Measurements from ENCODE around the gene GAREM2.

GAREM2 gene

GRCh38 chr2:26128176-26128575 is 44.7 kb upstream of the GAREM2 start:
- H3K4me1 ChIP-seq (ENCODE audit: control insufficient read depth, low read length) = peaks cover 6% of the 10 kb centered on the region
- H3K9me2 ChIP-seq (replicated peaks; ENCODE audit: control insufficient read depth, low read length) = no peaks in the 10 kb centered on the region
- H3F3A ChIP-seq (ENCODE audit: control insufficient read depth, insufficient read depth) = no peaks in the 10 kb centered on the region; the same call in 1 of the 2 replicates
- H3K27ac ChIP-seq (ENCODE audit: low read depth, low read length) = no peak overlapping the region
- H3K4me3 ChIP-seq (ENCODE audit: low read length) = no peak overlapping the region
- H3K79me2 ChIP-seq (ENCODE audit: control insufficient read depth, low read length) = peaks cover 9% of the 10 kb centered on the region; the same call in 1 of the 2 replicates
- peaks cover 8% of the 10 kb centered on the region for H4K20me1 ChIP-seq (ENCODE audit: control insufficient read depth, insufficient read depth, low read depth, low read length)
- H3K27me3 ChIP-seq (ENCODE audit: control insufficient read depth, low read length) = no peaks in the 10 kb centered on the region
- no peak overlapping the region for H3K4me2 ChIP-seq (ENCODE audit: low read length)
- no peak for TF ChIP-seq EZH2phosphoT487 (IDR thresholded peaks at IDR 0.05; ENCODE audit: borderline replicate concordance, low read length)
- TF ChIP-seq, protein P1, sequence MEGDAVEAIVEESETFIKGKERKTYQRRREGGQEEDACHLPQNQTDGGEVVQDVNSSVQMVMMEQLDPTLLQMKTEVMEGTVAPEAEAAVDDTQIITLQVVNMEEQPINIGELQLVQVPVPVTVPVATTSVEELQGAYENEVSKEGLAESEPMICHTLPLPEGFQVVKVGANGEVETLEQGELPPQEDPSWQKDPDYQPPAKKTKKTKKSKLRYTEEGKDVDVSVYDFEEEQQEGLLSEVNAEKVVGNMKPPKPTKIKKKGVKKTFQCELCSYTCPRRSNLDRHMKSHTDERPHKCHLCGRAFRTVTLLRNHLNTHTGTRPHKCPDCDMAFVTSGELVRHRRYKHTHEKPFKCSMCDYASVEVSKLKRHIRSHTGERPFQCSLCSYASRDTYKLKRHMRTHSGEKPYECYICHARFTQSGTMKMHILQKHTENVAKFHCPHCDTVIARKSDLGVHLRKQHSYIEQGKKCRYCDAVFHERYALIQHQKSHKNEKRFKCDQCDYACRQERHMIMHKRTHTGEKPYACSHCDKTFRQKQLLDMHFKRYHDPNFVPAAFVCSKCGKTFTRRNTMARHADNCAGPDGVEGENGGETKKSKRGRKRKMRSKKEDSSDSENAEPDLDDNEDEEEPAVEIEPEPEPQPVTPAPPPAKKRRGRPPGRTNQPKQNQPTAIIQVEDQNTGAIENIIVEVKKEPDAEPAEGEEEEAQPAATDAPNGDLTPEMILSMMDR (IDR thresholded peaks at IDR 0.05; ENCODE audit: low read depth, low read length, poor library complexity, severe bottlenecking) = no peak
- no peaks in the 10 kb centered on the region for H3K9me3 ChIP-seq (ENCODE audit: control insufficient read depth, insufficient read depth, low read length)
- peaks cover 42% of the 10 kb centered on the region for H3K36me3 ChIP-seq (ENCODE audit: control insufficient read depth, low read length)

DNA sequence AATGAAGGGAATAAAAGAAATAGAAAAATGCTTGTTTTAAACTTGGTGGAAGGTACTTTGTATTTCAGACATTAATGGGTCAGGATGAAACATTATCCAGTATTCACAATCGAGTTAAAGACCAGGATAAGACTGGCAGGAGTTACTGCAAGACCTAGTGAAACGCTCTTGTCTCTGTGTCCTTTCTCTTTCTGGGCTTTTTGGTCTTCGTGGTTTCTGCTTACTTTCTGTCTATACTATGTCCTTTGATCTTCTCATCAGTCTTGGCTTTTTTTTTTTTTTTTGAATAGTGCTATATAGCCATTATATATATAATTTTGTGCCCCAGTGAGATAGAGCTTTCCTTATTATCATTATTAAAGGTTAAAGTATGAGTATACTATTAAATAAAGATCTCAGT is 42.1 kb upstream of the GAREM2 start:
- H3K4me1 ChIP-seq (ENCODE audit: control insufficient read depth, low read length) = no peaks in the 10 kb centered on the region
- H3K36me3 ChIP-seq (ENCODE audit: control insufficient read depth, low read length) = peaks cover 47% of the 10 kb centered on the region
- no peaks in the 10 kb centered on the region for H3K9me3 ChIP-seq (ENCODE audit: control insufficient read depth, insufficient read depth, low read length)
- H3K27me3 ChIP-seq (ENCODE audit: control insufficient read depth, low read length) = no peaks in the 10 kb centered on the region
- no peaks in the 10 kb centered on the region for H3K79me2 ChIP-seq (ENCODE audit: control insufficient read depth, low read length)
- no peaks in the 10 kb centered on the region for H3F3A ChIP-seq (ENCODE audit: control insufficient read depth, insufficient read depth)
- H4K20me1 ChIP-seq (ENCODE audit: control insufficient read depth, insufficient read depth, low read depth, low read length) = no peaks in the 10 kb centered on the region
- H3K27ac ChIP-seq (ENCODE audit: low read depth, low read length) = no peak overlapping the region
- no peak overlapping the region for H3K4me2 ChIP-seq (ENCODE audit: low read length)
- H3K9me2 ChIP-seq (replicated peaks; ENCODE audit: control insufficient read depth, low read length) = no peaks in the 10 kb centered on the region
- TF ChIP-seq, protein P1 (IDR thresholded peaks at IDR 0.05; ENCODE audit: low read depth, low read length, poor library complexity, severe bottlenecking) = no peak
- no peak for TF ChIP-seq EZH2phosphoT487 (IDR thresholded peaks at IDR 0.05; ENCODE audit: borderline replicate concordance, low read length)
- no peak overlapping the region for H3K4me3 ChIP-seq (ENCODE audit: low read length)

GRCh38 chr2:26136451-26136850 is 36.4 kb upstream of the GAREM2 start:
- 0 out of 2 replicates have a peak, but pooled peaks cover under 1% of the 10 kb centered on the region for H3F3A ChIP-seq (ENCODE audit: control insufficient read depth, insufficient read depth)
- no peak overlapping the region for H3K4me2 ChIP-seq (ENCODE audit: low read length)
- H3K27ac ChIP-seq (ENCODE audit: low read depth, low read length) = no peak overlapping the region
- peaks cover 25% of the 10 kb centered on the region for H3K36me3 ChIP-seq (ENCODE audit: control insufficient read depth, low read length)
- H4K20me1 ChIP-seq (ENCODE audit: control insufficient read depth, insufficient read depth, low read depth, low read length) = 0 out of 2 replicates have a peak, but pooled peaks cover under 1% of the 10 kb centered on the region
- no peaks in the 10 kb centered on the region for H3K9me3 ChIP-seq (ENCODE audit: control insufficient read depth, insufficient read depth, low read length)
- H3K4me3 ChIP-seq (ENCODE audit: low read length) = no peak overlapping the region
- H3K27me3 ChIP-seq (ENCODE audit: control insufficient read depth, low read length) = no peaks in the 10 kb centered on the region
- TF ChIP-seq, protein P1 (IDR thresholded peaks at IDR 0.05; ENCODE audit: low read depth, low read length, poor library complexity, severe bottlenecking) = no peak
- no peak for TF ChIP-seq EZH2phosphoT487 (IDR thresholded peaks at IDR 0.05; ENCODE audit: borderline replicate concordance, low read length)
- H3K79me2 ChIP-seq (ENCODE audit: control insufficient read depth, low read length) = no peaks in the 10 kb centered on the region
- H3K4me1 ChIP-seq (ENCODE audit: control insufficient read depth, low read length) = no peaks in the 10 kb centered on the region
- H3K9me2 ChIP-seq (replicated peaks; ENCODE audit: control insufficient read depth, low read length) = no peaks in the 10 kb centered on the region
